Activated T-helper 1 cell treated with anti-CD3 and anti-CD28 coated beads, Interleukin-2, amount 50 U/mL, for 16 hours (primary cell): ENCODE data around the gene FAM89A.
"Not testable (repeated sequence)": the region's sequence is repeated elsewhere in the genome, so short reads cannot be mapped to it uniquely, and the experiment has no call there.

Source experiments
- DNase-seq, 2 donors: peaks; one replicate each; pipeline ENCODE4 v3.0.0-alpha.2; 2020; ENCODE audit warnings: low read depth in 1 of 2, low spot score in 1 of 2

FAM89A gene

DNA sequence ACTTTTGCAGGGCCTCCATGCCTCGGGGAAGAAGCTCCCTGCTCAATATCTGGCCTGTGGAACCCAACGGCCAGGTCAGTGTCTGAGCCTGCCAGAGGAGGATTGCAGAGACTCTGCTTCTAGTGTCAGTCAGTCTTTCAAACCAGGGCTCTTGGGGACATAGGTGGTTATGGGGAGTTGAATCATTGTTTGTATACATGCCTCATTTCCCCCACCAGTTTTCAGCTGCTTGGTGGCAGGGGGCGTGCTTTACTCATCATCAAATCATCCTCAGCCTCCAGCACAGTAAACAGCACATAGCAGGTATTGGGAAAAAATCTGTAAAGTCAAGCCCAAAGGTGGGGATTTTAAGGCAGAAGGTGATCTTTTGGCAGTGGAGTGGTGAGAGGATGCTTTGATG is 17.4 kb upstream of the FAM89A start:
- DNase-seq = no peak

DNA sequence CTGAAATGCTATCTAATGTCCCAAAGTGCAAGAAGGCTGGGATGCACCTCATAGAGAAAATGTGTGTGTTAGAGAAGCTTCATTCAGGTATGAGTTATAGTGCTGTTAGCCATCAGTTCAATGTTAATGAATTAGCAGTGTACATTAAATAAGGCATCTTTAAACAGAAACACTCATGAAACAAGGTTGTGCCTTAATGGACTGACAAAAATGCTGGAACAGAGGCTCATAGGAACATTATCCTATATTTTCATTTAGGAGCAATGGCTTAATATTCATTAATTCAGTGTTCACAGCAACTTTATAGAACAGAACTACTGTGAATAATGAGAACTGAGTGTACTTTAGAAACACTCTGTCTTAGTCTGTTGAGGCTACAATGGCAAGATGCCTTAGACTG is 15.2 kb upstream of the FAM89A start:
- DNase-seq = no peak

DNA sequence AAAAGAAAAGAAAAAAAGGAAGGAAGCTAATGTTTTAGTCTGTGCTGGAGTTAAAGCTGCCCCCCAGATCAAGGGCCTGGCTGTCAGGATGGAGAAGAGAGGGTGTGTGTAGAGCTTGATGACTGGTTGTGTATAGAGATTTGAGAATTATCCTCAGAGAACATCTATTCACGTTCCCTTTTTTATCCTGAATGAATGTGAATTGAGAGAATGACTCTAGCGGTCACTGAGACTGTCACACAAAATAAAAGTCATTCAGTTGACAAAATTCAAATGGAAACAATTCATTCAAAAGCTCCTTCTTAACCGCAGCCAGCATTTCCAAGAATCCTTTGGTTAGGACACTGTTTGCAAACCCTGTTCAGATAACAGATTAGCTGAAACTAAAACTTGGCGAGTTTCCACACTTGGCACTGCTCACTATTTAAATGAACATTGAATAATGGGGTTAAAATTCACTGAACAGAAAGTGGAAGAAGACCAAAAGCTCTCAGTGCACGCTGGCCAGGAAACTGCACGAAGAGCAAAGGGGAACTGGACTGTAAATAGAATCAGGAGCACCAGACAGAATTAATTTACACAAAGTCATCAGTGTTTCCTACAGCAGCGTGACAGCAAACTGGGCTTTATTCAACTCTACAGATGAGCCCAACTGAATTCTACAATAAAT is 13.6 kb upstream of the FAM89A start:
- no peak for DNase-seq

DNA sequence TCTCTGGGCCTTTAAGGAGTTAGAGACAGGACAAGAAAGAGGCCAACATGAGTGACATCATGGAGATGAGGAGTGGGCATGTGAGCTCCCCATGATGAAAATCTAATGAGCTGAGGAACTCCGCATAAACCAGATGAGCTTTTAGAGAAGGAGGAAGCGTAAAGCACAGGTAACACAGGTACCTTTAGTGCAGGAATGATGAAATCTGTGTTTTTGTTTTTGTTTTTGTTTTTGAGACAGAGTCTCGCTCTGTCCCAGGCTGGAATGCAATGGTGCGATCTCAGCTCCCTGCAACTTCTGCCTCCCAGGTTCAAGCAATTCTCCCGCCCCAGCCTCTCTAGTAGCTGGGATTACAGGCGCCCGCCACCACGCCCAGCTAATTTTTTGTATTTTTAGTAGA is 12.7 kb upstream of the FAM89A start:
- no peak for DNase-seq

DNA sequence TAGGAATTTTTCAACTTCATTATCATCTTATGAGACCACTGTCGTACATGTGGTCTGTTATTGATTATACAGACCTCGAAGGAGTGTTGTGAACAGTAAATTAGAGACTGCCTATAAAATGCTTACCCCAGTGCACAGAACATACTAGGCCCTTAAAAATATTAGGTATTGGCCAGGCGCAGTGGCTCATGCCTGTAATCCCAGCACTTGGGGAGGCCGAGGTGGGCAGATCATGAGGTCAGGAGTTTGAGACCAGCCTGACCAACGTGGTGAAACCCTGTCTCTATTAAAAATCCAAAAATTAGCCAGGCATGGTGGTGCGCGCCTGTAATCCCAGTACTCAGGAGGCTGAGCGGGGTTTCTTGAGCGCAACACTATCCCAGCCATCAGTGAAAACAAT is 10.9 kb upstream of the FAM89A start:
- DNase-seq = not testable (repeated sequence)

DNA sequence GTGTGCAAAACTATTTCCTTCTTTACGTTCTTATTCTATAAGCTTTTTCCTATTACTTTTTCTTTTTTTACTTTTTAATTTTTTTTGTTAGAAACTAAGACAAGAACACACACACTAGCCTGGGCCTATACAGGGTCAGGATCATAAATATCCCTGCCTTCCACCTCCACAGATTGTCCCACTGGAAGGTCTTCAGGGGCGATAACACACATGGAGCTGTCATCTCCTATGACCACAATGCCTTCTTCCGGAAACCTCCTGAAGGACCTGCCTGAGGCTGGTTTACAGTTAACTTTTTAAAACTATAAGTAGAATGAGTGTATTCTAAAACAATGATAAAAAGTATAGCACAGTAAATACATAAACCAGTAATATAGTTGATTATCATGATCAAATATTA is 10.3 kb upstream of the FAM89A start:
- DNase-seq = no peak

DNA sequence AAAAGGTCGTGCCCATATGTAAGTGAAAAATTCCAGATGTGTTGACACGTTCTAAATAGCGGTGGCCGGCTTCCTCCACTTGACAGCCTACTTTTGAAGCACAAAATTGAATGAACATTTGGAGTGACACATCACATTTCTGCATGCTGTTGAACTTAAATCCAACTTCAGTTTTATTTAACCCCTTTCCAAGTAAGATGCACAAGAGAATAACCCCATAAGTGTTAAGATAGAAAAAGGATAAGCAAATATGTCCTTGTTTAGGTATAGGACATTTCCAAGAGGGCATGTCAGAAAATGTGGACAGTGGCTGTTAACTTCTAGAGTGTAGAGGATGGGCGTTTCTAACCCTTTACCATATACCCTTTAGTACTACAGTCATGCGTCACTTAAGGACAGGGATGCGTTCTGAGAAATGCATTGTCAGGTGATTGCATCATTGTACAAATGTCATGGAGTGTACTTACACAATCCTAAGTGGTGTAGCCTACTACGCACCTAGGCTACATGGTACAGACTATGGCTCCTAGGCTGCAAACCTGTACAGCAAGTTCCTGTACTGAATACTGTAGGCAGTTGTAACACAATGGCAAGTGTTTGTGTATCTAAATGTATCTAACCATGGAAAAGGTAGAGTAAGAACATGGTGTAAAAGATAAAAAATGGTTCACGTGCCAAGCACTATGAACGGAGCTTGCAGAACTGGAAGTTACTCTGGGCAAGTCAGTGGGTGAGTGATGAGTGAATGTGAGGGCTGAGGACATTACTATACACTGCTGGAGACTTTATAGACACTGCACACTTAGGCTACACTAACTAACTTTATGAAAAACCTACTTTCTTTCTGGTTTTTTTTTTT is 9.3 kb upstream of the FAM89A start:
- DNase-seq = no peak

DNA sequence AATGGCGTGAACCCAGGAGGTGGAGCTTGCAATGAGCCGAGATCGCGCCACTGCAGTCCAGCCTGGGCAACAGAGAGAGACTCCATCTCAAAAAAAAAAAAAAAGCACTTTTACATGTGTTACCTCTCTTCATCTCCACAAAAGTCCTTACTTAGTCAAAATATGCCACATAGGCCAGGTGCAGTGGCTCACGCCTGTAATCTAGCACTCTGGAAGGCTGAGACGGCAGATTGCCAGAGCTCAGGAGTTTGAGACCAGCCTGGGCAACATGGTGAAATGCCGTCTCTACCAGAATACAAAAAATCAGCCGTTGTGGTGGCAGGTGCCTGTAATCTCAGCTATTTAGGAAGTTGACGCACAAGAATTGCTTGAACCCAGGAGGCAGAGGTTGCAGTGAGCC is 8.4 kb upstream of the FAM89A start:
- DNase-seq = not testable (repeated sequence)

DNA sequence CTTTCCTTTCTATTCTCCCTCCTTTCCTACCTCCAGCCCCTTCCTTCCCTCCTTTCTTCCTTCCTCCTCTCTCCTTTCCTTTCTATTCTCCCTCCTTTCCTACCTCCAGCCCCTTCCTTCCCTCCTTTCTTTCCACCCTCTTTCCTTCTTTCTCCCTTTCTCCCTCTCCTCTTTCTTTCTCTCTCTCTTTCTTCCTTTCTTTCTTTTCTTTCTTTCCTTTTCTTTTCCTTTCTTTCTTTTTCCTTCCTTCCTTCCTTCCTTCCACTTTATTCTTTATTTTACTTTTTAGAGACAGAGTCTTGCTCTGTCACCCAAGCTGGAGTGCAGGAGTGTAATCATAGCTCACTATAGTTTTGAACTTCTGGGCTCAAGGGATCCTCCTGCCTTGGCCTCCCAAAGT is 7.5 kb upstream of the FAM89A start:
- DNase-seq = not testable (repeated sequence)

DNA sequence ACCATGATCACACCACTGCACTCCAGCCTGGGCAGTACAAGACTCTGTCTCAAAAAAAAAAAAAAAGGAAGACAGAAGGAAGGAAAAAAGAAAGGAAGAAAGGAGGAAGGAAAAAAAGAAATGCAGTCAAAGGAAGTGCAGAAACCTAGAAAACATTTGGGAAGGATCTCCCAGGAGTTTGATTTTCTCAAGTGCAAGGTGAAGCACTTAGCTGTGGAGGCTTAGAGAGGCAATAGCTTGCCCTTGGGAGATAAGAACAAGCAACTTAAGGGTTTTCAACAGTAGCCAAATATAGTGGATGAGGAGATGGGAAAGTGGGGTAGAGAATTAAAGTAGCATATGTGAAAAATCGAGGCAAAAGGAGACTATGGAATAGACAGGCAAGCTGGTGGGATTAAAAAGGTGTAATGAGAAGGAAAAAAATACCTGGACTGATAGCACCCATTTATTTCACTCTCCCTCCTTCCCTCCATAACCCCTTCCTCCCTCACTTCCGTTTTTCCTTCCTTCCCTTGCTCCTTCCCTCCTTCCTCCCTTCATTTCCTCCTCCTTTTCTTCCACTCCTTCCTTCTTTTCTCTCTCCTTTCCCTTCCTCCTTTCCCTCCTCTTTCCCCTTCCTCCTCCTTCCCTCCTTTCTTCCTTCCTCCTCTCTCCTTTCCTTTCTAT is 6.8 kb upstream of the FAM89A start:
- no peak for DNase-seq

DNA sequence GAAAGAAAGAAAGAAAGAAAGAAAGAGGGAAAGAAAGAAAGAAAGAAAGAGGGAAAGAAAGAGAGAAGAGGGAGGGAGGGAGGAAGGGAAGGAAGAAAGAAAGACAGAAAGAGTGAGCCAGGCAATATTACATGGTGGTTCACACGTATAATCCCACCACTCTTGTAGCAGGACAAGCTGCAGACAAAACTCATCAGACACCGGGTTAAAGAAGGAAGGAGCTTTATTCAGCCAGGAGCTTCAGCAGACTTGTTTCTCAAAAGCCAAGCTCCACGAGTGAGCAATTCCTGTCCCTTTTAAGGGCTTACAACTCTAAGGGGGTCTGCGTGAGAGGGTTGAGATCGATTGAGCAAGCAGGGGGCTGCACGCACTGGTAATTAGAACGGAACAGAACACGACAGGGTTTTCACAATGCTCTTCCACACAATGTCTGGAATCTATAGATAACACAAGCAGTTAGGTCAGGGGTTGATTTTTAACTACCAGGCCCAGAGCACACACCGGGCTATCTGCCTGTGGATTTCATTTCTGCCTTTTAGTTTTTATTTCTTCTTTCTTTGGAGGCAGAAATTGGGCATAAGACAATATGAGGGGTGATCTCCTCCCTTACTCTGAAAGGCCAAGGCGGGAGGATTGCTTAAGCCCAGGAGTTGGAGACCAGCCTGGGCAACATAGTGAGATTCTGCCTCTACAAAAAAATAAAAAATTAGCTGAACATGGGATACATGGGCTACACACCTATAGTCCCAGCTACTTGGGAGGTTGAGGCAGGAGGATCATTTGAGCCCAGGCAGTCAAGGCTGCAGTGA is 6.1 kb upstream of the FAM89A start:
- not testable (repeated sequence) for DNase-seq

DNA sequence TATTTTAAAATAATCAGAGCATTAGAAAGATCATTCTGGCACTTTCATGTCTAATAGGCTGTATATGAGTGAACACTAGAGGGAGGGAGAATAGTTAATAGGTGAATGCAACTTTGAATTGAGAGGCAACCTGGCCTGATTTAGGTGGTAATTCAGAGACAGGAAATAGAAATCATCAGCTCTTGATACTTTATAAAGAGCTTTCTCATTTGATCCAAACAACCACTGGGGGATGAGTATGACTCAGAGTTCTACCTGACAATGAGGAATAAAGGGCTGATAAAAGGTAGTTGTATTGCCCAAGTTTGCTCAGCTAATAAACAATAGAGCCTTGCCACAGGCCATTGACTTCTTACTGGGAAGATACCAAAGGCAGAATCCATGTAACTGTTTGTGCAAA is 5.2 kb upstream of the FAM89A start:
- DNase-seq = no peak

DNA sequence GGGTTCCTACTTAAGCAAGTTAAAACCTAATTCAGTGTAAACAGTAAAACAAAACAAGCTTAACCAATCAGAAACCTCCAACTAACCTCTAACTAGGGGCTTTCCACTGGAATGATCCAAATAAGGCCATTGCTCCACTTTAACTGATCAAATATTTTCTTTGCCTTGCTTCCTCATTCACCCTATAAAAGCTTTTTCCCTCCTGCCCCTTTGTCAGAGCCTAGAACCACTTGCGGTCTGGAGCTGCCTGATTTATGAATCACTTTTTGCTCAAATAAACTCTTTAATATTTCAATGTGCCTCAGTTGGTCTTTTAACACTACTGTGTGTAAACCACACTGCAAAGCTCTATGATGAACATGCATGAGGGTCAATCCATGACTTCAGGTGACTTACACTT is 4.5 kb upstream of the FAM89A start:
- DNase-seq = no peak

DNA sequence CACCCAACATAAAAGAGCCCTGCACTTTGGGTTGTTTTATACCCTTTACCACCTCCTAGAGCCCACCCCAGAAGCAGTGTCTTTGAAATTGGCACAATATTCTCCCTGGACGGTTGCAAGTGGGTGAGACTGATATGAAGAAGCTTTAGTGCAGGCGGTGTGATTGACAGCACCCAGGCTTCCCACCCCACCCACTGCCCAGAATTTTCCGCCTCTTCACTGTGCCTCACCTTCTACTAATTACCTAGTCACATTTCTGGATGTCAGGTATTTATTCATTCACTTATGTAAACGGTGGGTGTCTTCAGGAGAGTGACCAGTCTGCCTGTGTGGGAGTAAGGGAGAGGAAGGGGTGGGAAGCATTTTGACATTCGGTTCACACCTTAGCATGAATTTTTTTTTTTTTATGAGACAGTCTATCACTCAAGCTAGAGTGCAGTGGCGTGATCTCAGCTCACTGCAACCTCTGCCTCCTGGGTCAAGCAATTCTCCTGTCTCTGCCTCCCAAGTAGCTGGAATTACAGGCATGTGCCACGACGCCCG is 1.7 kb upstream of the FAM89A start:
- no peak for DNase-seq

DNA sequence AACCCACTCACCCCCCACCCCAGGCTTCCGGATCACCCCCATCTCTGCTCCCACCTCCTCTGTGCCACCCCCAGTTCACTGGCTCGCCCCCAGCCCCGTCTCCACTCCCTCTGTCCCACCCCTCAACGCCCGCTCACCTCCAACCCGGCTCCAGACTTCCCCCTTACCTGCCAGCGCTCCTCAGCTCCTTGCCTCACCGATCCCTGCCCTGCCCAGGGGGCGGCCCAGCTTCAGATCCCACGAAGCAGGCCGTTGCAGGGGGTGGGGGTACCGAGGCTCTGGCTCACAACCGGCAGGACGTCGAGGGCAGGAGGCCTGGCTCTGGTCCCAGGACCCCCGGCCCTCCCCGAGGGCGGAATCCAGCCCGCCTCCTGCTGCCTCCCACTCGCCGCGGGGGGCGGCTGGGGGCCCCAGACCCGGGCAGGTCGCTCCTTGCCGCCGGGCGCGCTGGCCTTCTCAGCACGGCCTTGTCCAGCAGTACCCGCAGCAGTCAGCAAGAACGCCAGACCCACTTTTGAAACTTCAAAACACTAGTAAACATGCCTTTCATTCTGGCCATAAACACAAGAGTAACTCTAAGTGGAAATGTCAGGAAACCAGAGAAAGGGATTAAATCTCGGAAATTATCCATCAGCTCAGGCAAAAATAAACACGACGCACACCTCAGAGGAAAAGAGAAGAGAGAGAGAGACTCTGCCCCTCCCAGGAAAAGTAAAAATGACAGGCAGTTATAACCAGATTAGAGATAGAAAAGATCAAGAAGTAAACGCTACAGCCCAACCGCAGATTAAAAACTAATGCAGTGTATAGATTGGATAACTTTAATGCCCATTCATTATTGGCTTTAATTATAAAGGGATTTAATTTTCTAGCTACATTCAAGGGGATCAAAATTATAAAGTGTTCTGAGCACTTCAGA is 1.0 kb upstream of the FAM89A start:
- DNase-seq = no peak

DNA sequence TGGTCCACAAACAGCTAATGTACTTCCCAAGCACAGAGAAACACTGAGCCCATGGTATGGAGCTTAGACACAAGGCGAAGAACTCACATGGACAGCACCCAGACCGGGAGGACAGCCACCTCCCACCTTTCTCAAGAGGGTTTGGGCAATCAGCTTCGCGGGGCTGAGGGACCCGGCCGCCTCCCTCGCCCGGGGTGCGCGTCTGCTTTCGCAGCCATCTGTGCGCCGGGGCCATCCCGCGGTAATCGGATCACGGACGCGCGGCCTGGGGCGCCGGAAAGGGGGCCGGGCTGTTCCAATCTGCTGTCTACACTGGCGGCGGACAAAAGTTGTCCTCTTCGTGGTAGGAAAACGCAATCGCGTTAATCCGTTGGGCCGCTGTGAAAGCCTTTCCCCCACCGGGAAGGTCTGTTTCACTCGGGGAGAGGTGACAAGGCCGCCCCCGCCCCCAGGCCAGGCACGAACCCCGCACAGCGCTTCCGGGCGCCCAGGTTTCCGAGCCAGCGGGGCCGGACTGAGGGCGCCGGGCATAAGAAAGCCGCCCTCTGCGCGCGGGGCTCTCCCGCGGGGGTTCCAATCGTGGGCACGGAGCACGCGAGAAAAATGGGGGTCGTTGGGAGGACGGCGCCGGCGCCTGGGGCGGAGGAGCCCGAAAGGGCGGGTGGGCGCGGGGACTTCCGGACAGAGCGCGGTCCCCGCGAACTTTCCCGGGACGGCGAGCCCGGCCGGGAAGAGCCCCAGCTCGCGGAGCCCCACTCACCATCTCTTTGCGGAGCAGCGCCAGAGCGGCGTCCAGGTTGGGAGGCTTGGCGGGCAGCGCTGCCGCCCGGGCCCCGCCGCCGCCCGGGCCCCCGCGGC is 664 bp downstream of the FAM89A start:
- peak; percentile 6 to 9 for DNase-seq

DNA sequence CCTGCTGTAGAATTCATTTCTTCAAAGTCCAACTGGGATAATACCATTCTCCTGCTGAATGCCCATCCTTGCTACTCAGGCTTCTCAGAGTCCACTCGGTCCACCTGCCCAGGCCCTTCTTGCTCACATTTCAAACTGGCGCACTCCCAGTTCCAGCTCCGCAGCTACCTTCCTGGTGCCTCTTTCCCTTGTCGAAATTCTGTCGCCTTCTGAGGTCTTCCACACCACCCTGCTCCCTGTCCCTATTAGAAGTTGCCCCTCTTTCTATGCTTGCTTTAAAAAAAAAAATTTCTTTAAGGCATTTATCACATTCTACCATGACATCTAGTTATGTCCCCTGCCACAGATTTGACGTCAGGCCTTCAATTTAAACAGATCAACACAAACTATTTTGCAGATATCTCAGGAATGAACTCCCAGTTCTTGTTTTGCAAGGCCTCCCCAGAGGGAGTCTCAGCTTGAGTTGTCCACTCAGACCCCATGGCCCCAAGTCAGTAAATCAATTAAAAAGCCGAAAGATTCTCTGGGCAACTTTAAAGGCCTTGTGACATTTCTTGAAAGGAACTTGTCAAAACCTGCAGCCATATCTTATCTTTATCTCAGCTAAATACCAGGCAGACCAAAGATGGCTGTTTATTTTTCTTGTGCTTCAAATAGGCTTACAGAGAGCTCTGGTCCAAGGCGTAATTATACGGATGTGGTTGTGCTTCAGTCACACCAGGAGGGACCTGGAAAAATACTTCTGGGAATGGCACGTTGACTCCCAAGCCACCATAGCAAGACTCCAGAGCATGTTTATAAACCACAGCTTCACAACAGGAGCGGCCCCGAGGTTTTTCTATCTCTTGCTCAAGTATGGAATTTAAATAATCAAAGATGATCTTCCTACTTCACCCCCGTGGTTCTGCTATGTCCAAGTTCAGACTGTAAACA is 2.2 kb downstream of the FAM89A start:
- DNase-seq = no peak

DNA sequence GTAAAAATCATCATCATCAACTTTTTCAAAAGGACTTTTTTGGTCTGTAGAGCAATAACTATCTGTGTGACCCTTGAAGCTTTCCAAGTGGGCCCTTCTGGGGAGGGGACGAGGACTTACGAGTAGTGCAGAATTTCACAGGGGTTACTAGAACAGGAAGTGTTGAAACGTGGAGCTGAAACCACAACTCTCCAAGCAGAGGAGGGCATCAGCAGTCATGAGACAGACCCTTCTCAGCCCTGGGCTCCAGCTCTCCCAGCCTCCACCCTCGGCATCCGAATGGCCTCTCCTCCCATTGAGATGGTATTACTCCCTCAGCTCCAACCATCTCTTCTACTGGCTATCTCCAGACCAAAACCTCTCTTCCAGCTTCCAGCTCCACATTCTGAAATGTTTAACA is 3.6 kb downstream of the FAM89A start:
- DNase-seq = no peak
